GM18907 (cell line): ENCODE results near the gene CDA.

Experiments
- ATAC-seq: cut with Tn5 transposase; IDR thresholded peaks from one replicate; pipeline ENCODE4 v1.9.1; 2021; ENCODE audit warnings: mild to moderate bottlenecking, moderate library complexity; ENCODE audit not compliant: unreplicated experiment

Gene CDA

DNA sequence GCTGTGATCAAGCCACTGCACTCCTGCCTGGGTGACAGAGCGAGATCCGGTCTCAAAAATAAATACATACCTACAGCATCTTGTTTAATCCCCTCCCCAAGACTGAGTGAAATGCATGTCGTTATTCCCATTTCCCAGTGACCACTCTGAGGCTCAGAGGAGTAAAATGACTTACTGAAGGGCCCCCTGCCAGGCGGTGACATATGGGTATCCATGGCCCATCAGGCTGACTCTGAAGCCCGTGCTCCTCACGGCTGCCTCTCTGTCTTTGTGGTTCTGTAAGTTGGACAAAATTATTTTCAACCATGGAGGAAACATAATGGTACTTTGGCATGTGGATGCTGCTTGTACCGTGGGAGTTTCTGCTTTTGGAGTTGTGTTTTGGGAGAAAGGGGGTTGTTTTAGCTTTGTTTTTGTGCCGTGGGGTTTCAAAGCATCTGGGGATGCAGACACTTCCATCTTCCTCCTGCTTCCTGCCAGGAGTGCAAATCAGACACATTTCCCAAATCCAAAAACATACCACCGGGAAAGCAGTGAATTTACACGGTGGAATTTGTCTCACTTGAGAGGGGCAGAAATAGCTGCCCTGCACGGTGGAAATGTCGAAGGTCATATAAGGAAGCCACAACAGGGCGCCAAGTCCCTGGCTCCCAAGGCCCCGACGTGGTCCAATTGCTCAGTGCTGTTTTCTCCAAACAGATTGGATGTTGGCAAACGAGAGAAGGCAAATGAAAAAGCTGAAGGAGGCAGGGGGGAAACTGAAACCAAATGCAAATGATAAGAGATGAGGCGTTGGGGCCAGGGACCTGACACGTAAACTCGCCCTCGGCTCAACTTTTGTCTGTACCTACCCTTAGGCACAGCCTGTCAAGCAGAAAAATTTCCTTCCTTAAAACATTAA lies 27.3 kb downstream of the CDA start:
- ATAC-seq, result no peak

GRCh38 chr1:20616847-20617487 lies 28.1 kb downstream of the CDA start:
- no peak for ATAC-seq

- no peak for ATAC-seq
Observed at GRCh38 chr1:20618550-20618949, 29.7 kb downstream of the CDA start.

DNA sequence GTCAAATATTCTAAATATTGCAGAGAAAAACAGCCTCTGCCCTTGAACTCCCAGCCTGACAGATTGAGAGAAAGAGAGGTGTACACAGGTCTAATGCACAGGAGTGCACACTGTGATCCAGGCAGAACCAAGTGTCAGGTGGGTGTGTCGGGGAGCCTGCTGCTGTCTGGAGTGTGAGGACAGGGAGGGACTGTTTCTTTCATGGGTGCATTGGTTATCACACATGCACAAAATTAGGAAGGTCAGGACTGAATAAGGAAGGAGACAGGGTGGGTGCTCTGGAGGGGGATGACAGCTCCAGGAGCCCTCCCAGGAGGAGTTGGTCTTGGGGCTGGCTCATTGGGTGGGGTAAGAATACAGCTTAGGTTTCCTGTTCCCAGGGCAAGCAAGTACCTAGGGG lies 31.1 kb downstream of the CDA start:
- ATAC-seq, result no peak

GRCh38 chr1:20621012-20621411 lies 32.1 kb downstream of the CDA start:
- ATAC-seq, result no peak

DNA sequence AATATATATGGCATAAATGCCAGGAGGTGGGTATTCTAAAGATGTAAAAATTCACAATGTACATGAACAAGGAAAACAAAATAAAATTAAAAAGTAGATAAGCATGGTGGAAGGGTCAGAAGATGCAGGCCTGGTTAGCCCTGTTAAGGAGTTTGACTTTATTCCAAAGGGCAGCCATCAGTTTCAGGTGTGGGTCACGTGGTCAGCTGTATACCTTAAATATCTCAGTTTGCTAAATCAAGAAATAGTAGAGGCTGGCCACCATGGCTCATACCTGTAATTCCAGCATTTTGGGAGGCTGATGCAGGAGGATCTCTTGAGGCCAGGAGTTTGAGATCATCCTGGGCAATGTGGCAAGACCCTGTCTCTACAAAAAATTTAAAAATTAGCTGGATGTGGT lies 35.8 kb downstream of the CDA start:
- ATAC-seq, result no peak

DNA sequence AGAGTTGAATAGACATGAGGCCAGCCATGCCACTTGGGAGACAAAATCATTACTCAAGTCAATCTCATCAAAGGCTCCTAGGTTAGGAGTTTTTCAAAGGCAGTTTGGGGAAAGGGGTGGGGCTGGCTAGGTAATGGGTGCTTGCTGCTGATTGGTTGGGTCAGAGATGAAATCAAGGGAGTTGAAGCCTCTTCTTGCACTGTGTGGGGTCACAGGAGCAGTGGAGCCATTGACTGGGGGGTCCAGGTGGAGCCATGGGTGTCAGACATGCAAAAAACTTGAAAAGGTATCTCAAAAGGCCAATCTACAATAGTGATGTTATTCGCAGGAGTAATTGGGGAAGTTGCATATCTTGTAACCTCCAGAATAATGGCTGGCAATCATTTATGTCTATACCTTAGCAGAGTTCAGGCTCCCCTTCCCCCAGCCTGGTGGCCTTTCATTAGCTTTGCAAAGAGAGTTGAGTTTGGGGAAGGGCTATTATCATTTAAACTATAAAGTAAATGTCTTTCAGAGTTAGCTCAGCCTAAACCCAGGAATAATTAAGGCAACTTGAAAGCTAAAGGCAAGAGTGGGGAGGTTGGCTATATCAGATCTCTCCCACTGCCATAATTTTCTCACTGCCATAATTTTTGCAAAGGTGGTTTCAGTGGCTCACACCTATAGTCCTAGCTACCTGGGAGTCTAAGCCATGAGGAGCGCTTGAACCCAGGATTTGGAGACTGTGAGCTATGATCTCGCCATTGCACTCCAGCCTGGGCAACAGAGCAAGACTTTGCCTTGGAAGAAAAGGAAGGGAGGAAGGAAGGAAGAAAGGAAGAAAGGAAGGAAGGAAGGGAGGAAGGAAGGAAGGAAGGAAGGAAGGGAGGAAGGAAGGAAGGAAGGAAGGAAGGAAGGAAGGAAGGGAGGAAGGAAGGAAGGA lies 36.5 kb downstream of the CDA start:
- no peak for ATAC-seq

DNA sequence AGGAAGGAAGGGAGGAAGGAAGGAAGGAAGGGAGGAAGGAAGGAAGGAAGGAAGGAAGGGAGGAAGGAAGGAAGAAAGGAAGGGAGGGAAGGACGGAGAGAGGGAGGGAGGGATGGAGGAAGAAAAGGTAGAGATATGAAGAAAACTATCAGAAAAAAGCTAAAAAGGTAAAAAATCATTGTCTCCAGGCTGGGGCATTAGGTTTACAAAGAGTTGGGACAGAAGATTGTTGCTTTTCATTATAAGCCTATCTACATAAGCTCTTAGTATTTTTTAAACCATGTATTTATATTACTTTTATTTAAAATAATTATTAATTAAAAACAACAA lies 37.2 kb downstream of the CDA start:
- ATAC-seq, result no peak

GRCh38 chr1:20626524-20626923 lies 37.6 kb downstream of the CDA start:
- no peak for ATAC-seq

DNA sequence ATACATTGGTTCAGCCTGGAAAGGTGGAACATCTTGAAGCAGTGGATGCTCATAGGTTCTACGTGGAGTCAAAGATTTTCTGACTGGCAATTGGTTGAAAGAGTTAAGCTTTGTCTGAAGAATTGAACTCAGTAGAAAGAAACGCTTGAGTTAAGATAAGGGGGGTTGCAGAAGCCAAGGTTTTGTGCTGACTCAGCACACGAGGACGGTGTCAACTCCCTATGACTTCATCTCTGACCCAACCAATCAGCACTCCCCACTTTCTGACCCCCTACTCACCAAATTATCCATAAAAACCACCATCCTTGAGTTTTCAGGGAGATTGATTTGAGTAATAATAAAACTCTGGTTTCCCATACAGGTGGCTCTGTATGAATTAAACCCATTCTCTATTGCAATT lies 41.8 kb downstream of the CDA start:
- ATAC-seq, result no peak

DNA sequence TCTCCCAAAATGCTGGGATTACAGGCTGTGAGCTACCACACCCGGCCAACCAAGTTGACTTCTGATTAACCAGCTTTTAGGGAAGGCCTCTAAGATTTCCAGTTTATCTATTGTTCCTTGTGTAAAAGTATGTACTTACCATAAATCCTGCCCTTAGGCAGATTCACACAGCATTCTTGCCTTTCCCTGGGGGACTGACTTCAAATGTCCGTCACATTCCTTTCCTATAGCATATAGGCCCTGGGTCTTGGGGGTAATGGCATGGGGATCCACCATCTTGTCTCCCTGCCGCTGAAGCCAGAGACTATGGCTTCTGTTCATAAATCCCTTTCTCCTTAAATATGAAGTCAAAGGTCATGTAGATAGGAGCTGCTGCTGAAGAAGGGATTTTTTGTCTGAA lies 43.5 kb downstream of the CDA start:
- ATAC-seq, result no peak

GRCh38 chr1:20633190-20634064 lies 44.5 kb downstream of the CDA start, which contains the start of gene PINK1:
Gene PINK1 (plus strand): TSS chr1:20633458. CDS start chr1:20633549, 91 bp downstream.
- ATAC-seq, result peak; percentile 53

GRCh38 chr1:20634065-20634593 lies 45.2 kb downstream of the CDA start:
- ATAC-seq, result no peak

DNA sequence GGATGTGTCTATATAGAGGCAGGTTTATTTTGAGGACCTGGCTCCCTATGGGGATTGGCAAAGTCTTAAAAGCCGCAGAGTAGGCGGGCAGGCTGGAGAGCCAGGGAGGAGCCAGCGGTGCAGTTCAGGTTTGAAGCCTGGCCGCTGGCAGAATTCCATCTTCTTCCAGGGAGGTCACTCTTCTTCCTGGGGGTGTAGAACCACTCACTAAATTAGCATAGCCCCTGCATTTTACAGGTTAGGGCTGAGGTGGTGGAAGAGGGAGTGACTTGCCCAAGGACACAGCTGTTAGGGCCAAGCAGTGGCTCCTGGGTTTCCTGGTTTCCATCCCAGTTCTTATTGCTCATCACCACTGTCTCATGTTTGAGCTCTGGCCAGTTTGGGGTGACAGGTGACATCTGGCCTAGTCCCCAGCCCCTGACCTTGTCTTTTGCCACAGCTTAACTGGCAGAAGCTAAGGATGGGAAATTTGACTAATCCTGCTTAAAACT lies 45.7 kb downstream of the CDA start:
- no peak for ATAC-seq

DNA sequence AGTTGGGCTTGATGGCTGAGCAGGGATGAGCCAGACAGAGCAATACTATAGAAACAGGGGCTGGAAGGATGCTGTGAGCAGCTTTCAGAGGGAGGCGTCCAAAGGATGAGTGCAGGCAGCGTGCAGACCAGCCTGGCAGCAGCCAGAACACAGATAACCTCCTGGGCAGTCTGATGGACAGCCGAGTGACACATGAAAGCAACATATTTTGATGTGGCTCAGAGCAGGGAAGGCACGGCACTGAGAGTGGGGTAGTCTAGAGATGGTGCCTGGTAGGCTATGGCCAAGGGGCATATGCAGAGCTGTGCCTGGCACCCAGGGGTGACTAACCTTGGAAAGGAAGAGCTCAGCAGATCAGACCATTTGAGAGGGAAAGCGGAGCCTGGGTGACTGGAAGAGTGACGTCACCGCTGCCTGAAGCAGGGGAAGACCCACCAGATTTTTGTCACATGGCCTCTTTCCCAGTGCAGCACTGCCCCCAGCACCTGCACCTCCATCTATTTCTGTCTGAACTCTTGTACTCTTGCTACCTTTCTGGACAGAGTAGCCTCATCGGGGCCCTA lies 48.0 kb downstream of the CDA start:
- ATAC-seq, result no peak

GRCh38 chr1:20640183-20640597 lies 51.3 kb downstream of the CDA start:
- no peak for ATAC-seq

- ATAC-seq, result no peak
Observed at GRCh38 chr1:20641975-20642374, 53.1 kb downstream of the CDA start.

DNA sequence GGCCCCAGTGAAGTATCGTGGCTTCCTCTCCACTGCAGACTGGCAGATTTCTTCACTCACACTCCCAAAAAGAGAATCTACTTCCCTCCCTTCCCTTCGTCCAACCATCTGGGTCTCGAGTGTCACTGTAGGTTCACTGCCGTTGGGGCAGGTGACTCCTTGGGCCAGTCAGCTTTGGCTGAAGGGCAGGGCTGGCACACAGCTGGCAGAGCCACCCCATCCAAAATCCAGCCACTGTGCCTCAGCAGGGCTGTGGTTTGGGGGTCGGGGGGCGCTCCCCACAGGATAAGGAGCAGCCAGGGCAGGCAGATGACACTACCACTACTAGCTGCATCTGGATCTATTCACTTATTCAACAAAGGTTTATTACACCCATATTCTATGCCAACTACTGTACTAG lies 54.2 kb downstream of the CDA start:
- ATAC-seq, result no peak

DNA sequence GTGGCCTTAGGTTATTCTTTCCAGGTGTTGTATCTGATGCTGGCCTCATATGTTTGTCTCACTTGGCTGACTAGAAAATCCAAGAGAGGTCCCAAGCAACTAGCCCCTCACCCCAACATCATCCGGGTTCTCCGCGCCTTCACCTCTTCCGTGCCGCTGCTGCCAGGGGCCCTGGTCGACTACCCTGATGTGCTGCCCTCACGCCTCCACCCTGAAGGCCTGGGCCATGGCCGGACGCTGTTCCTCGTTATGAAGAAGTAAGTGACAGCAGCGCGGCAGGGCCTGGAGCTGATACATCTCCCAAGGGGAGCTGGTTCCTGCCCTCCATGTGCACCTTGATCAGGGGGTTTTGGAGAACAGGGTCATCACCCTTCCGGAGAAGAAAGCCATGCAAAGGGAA lies 55.5 kb downstream of the CDA start:
- ATAC-seq, result no peak

GRCh38 chr1:20645414-20645813 lies 56.5 kb downstream of the CDA start:
- no peak for ATAC-seq
